HEK293T (cell line): Measurements from ENCODE around the gene TENT4A.

Experiments
- CTCF ChIA-PET: fragments of 350-600 bp; formaldehyde crosslinking; extraction: SDS; loops from one replicate; lab custom pipeline; 2021; ENCODE audit warnings: antibody characterized with exemption, inconsistent platforms; lab: Yijun Ruan, JAX
- POLR2A ChIA-PET: fragments of 350-600 bp; formaldehyde crosslinking; extraction: SDS; loops from one replicate; lab custom pipeline; 2020; ENCODE audit warnings: antibody characterized with exemption, inconsistent platforms; lab: Yijun Ruan, JAX
- DNase-seq: peaks from one replicate; pipeline ENCODE4 v3.0.0; 2012; ENCODE audit warnings: mixed read lengths; ENCODE audit errors: extremely low spot score
- ARNT ChIP-seq: fragments of 450-650 bp; IDR thresholded peaks from 2 replicates; pipeline ENCODE4 v1.6.1; 2017; ENCODE audit warnings: mild to moderate bottlenecking
- BHLHE40 ChIP-seq: fragments of 450-650 bp; IDR thresholded peaks from 2 replicates; pipeline ENCODE4 v1.6.1; 2016; ENCODE audit warnings: mild to moderate bottlenecking, moderate library complexity, borderline replicate concordance
- CTBP1 ChIP-seq: fragments of 450-650 bp; IDR thresholded peaks from 2 replicates; pipeline ENCODE4 v1.6.1; 2016; ENCODE audit warnings: borderline replicate concordance
- ELF4 ChIP-seq: fragments of 450-650 bp; IDR thresholded peaks from 2 replicates; pipeline ENCODE4 v1.6.1; 2017; ENCODE audit warnings: antibody characterized with exemption
- FOXA1 ChIP-seq: fragments of 450-650 bp; IDR thresholded peaks from 2 replicates; pipeline ENCODE4 v1.6.1; 2016; ENCODE audit warnings: mild to moderate bottlenecking
- FOXK2 ChIP-seq: fragments of 450-650 bp; IDR thresholded peaks from 2 replicates; pipeline ENCODE4 v1.6.1; 2016; ENCODE audit warnings: mild to moderate bottlenecking
- FOXM1 ChIP-seq: fragments of 450-650 bp; IDR thresholded peaks from 2 replicates; pipeline ENCODE4 v1.6.1; 2017; ENCODE audit warnings: mild to moderate bottlenecking, borderline replicate concordance
- HDGF ChIP-seq: fragments of 450-650 bp; IDR thresholded peaks from 2 replicates; pipeline ENCODE4 v1.6.1; 2017; ENCODE audit warnings: antibody characterized with exemption, borderline replicate concordance
- L3MBTL2 ChIP-seq: fragments of 450-650 bp; conservative IDR thresholded peaks from 2 replicates; pipeline ENCODE4 v1.6.1; 2016; ENCODE audit warnings: mild to moderate bottlenecking
- LEF1 ChIP-seq: fragments of 450-650 bp; IDR thresholded peaks from 2 replicates; pipeline ENCODE4 v1.6.1; 2017; ENCODE audit warnings: mild to moderate bottlenecking, borderline replicate concordance
- NFRKB ChIP-seq: fragments of 450-650 bp; IDR thresholded peaks from 2 replicates; pipeline ENCODE4 v1.6.1; 2016; ENCODE audit warnings: mild to moderate bottlenecking, moderate library complexity
- SP1 ChIP-seq: fragments of 450-650 bp; IDR thresholded peaks from 2 replicates; pipeline ENCODE4 v1.6.1; 2017
- SUZ12 ChIP-seq: fragments of 450-650 bp; IDR thresholded peaks from 2 replicates; pipeline ENCODE4 v1.6.1; 2016; ENCODE audit warnings: mild to moderate bottlenecking
- TARDBP ChIP-seq: fragments of 450-650 bp; IDR thresholded peaks from 2 replicates; pipeline ENCODE4 v1.6.1; 2016
- ZNF384 ChIP-seq: fragments of 450-650 bp; IDR thresholded peaks from 2 replicates; pipeline ENCODE4 v1.6.1; 2016
- TF ChIP-seq, protein P1 (sequence below): fragments of 450-650 bp; IDR thresholded peaks from 2 replicates; pipeline ENCODE4 v1.6.1; 2016

TENT4A gene

DNA sequence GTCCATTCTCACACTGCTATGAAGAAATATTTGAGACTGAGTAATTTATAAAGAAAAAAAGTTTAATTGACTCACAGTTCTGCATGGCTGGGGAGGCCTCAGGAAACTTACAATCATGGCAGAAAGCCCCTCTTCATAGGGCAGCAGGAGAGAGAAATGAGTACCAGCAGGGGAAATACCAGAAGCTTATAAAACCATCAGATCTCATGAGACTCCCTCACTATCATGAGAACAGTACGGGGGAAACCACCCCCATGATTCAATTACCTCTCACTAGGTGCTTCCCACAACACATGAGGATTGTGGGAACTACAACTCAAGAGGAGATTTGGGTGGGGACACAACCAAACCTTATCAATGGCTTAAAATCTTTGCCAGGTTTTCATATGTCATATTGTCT is 20.3 kb upstream of the TENT4A start:
- TF ChIP-seq, protein P1, sequence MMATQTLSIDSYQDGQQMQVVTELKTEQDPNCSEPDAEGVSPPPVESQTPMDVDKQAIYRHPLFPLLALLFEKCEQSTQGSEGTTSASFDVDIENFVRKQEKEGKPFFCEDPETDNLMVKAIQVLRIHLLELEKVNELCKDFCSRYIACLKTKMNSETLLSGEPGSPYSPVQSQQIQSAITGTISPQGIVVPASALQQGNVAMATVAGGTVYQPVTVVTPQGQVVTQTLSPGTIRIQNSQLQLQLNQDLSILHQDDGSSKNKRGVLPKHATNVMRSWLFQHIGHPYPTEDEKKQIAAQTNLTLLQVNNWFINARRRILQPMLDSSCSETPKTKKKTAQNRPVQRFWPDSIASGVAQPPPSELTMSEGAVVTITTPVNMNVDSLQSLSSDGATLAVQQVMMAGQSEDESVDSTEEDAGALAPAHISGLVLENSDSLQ = no peak
- TF ChIP-seq SUZ12 (no peak), HDGF (no peak), FOXM1 (no peak), BHLHE40 (no peak), ELF4 (no peak), TARDBP (no peak), LEF1 (no peak), SP1 (no peak)
- POLR2A ChIA-PET = no interaction called here
- CTCF ChIA-PET = no interaction called here
- DNase-seq = no peak

DNA sequence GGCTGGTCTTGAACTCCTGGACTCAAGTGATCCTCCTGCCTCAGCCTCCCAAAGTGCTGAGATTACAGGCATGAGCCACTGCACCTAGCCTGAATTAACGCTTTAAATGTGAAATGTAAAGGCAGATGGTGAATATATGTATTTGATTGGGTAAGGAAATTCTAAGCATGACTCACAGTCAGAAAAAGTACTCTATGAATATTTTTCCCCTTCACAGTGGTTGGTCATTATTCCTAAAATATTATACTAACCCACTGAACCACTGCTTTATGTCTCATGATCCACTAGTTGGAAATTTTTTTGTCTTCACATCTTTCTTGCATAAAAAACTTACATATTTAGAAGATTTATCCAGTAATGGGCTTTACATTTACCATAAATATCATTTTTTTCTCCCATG is 14.5 kb upstream of the TENT4A start:
- ChIA-PET POLR2A (no interaction called here), CTCF (no interaction called here)
- no peak for TF ChIP-seq CTBP1
- no peak for TF ChIP-seq HDGF
- no peak for TF ChIP-seq LEF1
- no peak for TF ChIP-seq FOXK2
- no peak for TF ChIP-seq FOXM1
- no peak for TF ChIP-seq SP1
- TF ChIP-seq ZNF384 = no peak
- no peak for DNase-seq

DNA sequence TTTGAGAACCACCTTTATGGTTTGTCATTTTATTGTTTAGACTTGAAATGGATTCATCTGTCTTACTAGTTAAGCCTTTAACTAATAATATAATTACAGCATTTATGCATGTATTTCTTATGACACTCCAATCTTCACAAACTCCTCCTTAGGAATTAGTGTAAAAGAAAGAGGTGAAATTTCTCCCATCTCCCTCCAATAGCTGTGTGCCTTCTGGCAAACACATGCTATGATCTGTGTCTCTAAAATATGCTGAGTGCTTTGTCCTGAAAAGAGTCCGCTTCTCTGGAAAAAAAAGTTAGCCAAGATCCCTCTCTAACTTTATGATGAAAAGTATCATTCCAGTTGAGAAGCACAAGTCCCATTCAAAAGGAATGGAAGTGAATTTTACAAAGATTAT is 13.9 kb upstream of the TENT4A start:
- DNase-seq = no peak
- CTCF ChIA-PET = no interaction called here
- POLR2A ChIA-PET = no interaction called here

DNA sequence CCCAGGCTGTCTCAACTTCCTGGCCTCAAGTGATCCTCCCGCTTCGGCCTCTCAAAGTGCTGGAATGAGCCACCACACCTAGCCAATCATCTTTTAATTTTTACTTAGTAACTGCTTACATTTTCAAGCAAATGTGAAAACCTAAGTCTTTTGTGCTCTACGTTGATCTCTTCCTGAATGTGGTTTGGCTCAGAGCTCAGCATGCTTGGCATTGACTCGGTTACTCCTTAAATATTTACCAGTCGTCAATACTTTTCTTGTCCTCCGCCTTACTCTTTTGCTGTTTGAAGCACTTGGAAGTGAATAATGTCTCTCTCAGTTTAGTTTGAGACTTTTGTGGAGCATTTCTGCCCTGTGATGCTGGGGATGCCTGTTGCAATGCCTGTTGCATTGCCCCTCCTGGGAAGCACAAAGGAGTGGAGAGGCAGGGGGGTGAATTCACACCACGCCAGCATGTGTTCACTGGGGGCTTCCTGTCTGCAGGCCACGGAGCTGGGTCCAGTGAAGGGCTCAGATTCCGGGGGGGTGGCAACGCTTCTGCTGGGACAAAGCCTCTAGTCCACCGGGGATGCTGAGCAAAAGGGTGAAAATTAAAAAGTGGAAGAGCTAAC is 13.1 kb upstream of the TENT4A start:
- CTCF ChIA-PET = no interaction called here
- DNase-seq = no peak
- POLR2A ChIA-PET = interaction anchor here (0.8 to 1.6 kb wide), 2 partner anchors 12 to 13 kb away, joined by 3 to 4 read pairs; partner anchors contain the start of gene TENT4A
- TF ChIP-seq, protein P1 = no peak
- no peak for TF ChIP-seq L3MBTL2
- no peak for TF ChIP-seq LEF1
- no peak for TF ChIP-seq FOXM1

More for the DNA sequence above, 13.9 kb upstream of the TENT4A start:
- TF ChIP-seq HDGF (no peak), ELF4 (no peak), L3MBTL2 (no peak)
- TF ChIP-seq, protein P1 = no peak

DNA sequence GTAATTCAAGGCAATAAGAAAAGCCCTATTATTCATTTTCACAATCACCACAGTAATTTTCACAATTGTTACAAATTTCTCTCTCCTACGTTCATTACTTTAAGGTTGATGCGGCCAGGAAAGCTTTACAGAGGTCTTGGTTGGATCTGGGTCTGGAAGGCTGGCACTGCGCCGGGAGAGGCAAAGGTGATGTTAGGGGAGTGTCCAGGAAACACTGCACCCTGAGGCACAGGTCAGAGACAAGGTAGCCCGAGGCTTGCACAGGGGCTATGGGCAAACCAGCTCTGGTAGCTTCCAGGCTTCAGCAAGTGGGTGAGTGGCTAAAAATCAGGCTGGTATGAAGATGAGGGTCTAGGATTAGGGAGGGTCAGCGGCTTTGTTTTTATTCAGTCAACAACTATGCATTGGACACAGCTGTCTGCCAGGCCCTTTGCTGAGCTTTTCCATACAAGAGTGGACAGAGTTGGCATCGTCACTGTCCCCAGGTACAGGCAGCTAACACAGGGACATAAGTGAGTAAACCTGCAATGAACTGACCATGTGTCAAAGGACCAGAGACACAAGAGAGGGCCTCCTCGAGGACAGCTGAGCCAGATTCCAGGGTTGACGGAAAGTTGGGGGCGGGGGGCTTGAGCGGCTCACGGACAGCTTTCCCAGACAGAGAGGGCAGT is 12.4 kb upstream of the TENT4A start:
- CTCF ChIA-PET = no interaction called here
- POLR2A ChIA-PET = interaction anchor here (0.8 to 1.6 kb wide), 2 partner anchors 11 to 12 kb away, joined by 3 to 4 read pairs; partner anchors contain the start of gene TENT4A
- DNase-seq = no peak

DNA sequence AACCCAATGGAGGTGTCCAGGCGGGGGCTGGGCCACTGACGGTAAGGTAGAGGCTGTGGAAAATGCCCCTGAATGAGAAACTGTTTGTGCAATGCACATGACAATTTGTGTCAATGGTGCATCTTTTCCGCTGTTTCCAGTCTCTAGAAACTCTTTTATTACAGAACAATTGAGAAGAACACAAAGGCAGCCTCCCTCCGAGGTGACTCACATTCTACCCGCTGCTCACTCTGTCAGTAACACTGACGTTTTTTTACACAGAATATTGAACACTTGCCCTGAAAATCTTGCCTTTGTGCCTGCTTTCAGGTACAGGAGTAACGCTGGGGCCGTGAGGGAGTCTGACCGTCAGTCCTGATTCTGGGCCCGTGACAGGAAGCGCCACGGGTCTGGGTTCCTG is 11.7 kb upstream of the TENT4A start:
- CTCF ChIA-PET = no interaction called here
- POLR2A ChIA-PET = interaction anchor here (1.6 kb wide), 1 partner anchor 10 kb away, joined by 4 read pairs; no protein-coding TSS in a partner anchor
- no peak for TF ChIP-seq HDGF
- no peak for TF ChIP-seq FOXA1
- no peak for TF ChIP-seq LEF1
- TF ChIP-seq ZNF384 = no peak
- TF ChIP-seq FOXM1 = no peak
- TF ChIP-seq TARDBP = no peak
- TF ChIP-seq FOXK2 = no peak
- no peak for TF ChIP-seq BHLHE40
- TF ChIP-seq, protein P1 = no peak
- no peak for TF ChIP-seq ARNT
- TF ChIP-seq NFRKB = no peak
- no peak for TF ChIP-seq ELF4
- no peak for TF ChIP-seq CTBP1
- no peak for TF ChIP-seq L3MBTL2
- no peak for TF ChIP-seq SUZ12
- TF ChIP-seq SP1 = no peak

More for the DNA sequence above, 12.4 kb upstream of the TENT4A start:
- TF ChIP-seq ZNF384 (no peak), FOXM1 (no peak), BHLHE40 (no peak), NFRKB (no peak), SUZ12 (no peak), FOXK2 (no peak), TARDBP (no peak), CTBP1 (no peak), HDGF (no peak), LEF1 (no peak), ARNT (no peak), L3MBTL2 (no peak), ELF4 (no peak), SP1 (no peak), FOXA1 (no peak)
- TF ChIP-seq, protein P1 = no peak

More for the DNA sequence above, 11.7 kb upstream of the TENT4A start:
- DNase-seq = no peak
